Hepatocyte (in vitro differentiated cells): ENCODE measurements around the gene TIAM1. TPM values are rescaled to one million over a fixed set of nuclear protein-coding genes. Genes with fewer than 3 reads are reported as not detected.

ENCODE experiments used
- DNase-seq: peaks from one replicate; pipeline ENCODE4 v3.0.0-alpha.2; 2016; ENCODE audit warnings: low spot score
- H2AFZ ChIP-seq: fragments of 200-600 bp; sonication (generic); 2 replicates; pipeline ENCODE4 v1.6.0; 2016; ENCODE audit warnings: antibody characterized with exemption, mild to moderate bottlenecking
- H3K27ac ChIP-seq: fragments of 200-600 bp; sonication (generic); 2 replicates; pipeline ENCODE4 v1.5.1; 2016; ENCODE audit warnings: mild to moderate bottlenecking
- H3K27me3 ChIP-seq: fragments of 200-600 bp; sonication (generic); 2 replicates; pipeline ENCODE4 v1.6.1; 2016
- H3K36me3 ChIP-seq: fragments of 200-600 bp; sonication (generic); replicated peaks from 2 replicates; pipeline ENCODE4 v1.5.1; 2016; ENCODE audit warnings: low read depth; ENCODE audit not compliant: insufficient read depth
- H3K4me1 ChIP-seq: fragments of 200-600 bp; sonication (generic); 2 replicates; pipeline ENCODE4 v1.5.1; 2016; ENCODE audit warnings: mild to moderate bottlenecking, moderate library complexity; ENCODE audit not compliant: insufficient read depth
- H3K4me2 ChIP-seq: fragments of 200-600 bp; sonication (generic); 2 replicates; pipeline ENCODE4 v1.6.0; 2016
- H3K4me3 ChIP-seq: fragments of 200-600 bp; sonication (generic); 2 replicates; pipeline ENCODE4 v1.5.1; 2016; ENCODE audit warnings: mild to moderate bottlenecking
- H3K79me2 ChIP-seq: fragments of 200-600 bp; sonication (generic); 2 replicates; pipeline ENCODE4 v1.6.0; 2017; ENCODE audit warnings: mild to moderate bottlenecking
- H3K9me2 ChIP-seq: fragments of 200-600 bp; sonication (generic); replicated peaks from 2 replicates; pipeline ENCODE4 v1.6.0; 2017; ENCODE audit warnings: mild to moderate bottlenecking; ENCODE audit not compliant: insufficient read depth
- H3K9me3 ChIP-seq: fragments of 200-600 bp; sonication (generic); 2 replicates; pipeline ENCODE4 v1.5.1; 2016; ENCODE audit warnings: low read depth, mild to moderate bottlenecking
- H4K20me1 ChIP-seq: fragments of 200-600 bp; sonication (generic); 2 replicates; pipeline ENCODE4 v1.6.0; 2016; ENCODE audit warnings: mild to moderate bottlenecking; ENCODE audit not compliant: insufficient read depth, poor library complexity, severe bottlenecking
- EZH2 ChIP-seq: fragments of 200-600 bp; sonication (generic); IDR thresholded peaks from 2 replicates; pipeline ENCODE4 v1.6.1; 2016; ENCODE audit warnings: antibody characterized with exemption, mild to moderate bottlenecking, borderline replicate concordance
- EZH2phosphoT487 ChIP-seq: fragments of 200-600 bp; sonication (generic); IDR thresholded peaks from one replicate; pipeline ENCODE4 v1.6.1; 2018; ENCODE audit warnings: antibody characterized with exemption, mild to moderate bottlenecking, low read depth, moderate library complexity; ENCODE audit not compliant: unreplicated experiment, severe bottlenecking
- WGBS: methylation state at CpG from one replicate; pipeline ENCODE4 v1.1.6; 2016; ENCODE audit warnings: low lambda C conversion rate; ENCODE audit errors: missing lambda C conversion rate; 5-methylcytosine and 5-hydroxymethylcytosine counted together
- polyA plus RNA-seq: library from polyadenylated mRNA; unstranded; fragments of >200 nt; fragmentation: Nextera tagmentation; extraction: Ambion mirVana; gene quantifications from 2 replicates; pipeline ENCODE4 v1.2.1, GENCODE V29; 2016
- total RNA-seq: library from RNA; depleted of rRNA; stranded (reverse); fragments of >200 nt; gene quantifications from 2 replicates; pipeline ENCODE4 v1.2.3, GENCODE V29; 2014
- TF ChIP-seq, protein P1 (sequence below): fragments of 200-600 bp; sonication (generic); IDR thresholded peaks from 2 replicates; pipeline ENCODE4 v1.5.1; 2016; ENCODE audit warnings: antibody characterized with exemption, mild to moderate bottlenecking; ENCODE audit not compliant: poor library complexity

TIAM1 gene
- total and polyA plus RNA-seq, 2 experiments from 2014 or later, result 8.8 TPM

DNA sequence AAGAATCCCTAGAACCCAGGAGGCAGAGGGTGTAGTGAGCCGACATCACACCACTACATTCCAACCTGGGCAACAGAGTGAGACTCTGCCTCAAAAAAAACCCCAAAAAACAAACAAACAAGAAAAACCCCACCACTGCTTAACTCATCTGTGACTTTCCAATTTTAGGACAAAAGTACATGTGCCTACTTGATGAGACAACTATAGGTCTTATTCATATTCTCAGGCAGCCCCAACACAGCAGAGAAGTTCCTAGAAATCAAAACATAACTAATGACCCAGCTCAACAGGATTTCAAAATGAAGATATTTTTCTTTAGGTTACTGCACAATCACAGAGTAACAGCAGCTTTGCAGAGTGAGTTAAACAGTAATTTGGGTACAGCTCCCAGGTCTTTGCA lies 26.4 kb downstream of the TIAM1 start:
- H3K4me2 ChIP-seq, result no peak overlapping the region
- WGBS, result 100% methylated on average over 1 of the region's 1 CpG
- no peaks in the 10 kb centered on the region for H4K20me1 ChIP-seq
- H3K4me1 ChIP-seq, result no peaks in the 10 kb centered on the region
- no peak overlapping the region for H3K27ac ChIP-seq
- no peaks in the 10 kb centered on the region for H3K36me3 ChIP-seq
- no peak overlapping the region for H3K4me3 ChIP-seq
- H3K27me3 ChIP-seq, result no peaks in the 10 kb centered on the region
- DNase-seq, result no peak
- TF ChIP-seq, protein P1, sequence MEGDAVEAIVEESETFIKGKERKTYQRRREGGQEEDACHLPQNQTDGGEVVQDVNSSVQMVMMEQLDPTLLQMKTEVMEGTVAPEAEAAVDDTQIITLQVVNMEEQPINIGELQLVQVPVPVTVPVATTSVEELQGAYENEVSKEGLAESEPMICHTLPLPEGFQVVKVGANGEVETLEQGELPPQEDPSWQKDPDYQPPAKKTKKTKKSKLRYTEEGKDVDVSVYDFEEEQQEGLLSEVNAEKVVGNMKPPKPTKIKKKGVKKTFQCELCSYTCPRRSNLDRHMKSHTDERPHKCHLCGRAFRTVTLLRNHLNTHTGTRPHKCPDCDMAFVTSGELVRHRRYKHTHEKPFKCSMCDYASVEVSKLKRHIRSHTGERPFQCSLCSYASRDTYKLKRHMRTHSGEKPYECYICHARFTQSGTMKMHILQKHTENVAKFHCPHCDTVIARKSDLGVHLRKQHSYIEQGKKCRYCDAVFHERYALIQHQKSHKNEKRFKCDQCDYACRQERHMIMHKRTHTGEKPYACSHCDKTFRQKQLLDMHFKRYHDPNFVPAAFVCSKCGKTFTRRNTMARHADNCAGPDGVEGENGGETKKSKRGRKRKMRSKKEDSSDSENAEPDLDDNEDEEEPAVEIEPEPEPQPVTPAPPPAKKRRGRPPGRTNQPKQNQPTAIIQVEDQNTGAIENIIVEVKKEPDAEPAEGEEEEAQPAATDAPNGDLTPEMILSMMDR, result no peak
- TF ChIP-seq EZH2phosphoT487 (no peak), EZH2 (no peak)
- H2AFZ ChIP-seq, result no peak overlapping the region
- H3K9me3 ChIP-seq, result no peaks in the 10 kb centered on the region
- H3K79me2 ChIP-seq, result no peaks in the 10 kb centered on the region
- no peaks in the 10 kb centered on the region for H3K9me2 ChIP-seq

DNA sequence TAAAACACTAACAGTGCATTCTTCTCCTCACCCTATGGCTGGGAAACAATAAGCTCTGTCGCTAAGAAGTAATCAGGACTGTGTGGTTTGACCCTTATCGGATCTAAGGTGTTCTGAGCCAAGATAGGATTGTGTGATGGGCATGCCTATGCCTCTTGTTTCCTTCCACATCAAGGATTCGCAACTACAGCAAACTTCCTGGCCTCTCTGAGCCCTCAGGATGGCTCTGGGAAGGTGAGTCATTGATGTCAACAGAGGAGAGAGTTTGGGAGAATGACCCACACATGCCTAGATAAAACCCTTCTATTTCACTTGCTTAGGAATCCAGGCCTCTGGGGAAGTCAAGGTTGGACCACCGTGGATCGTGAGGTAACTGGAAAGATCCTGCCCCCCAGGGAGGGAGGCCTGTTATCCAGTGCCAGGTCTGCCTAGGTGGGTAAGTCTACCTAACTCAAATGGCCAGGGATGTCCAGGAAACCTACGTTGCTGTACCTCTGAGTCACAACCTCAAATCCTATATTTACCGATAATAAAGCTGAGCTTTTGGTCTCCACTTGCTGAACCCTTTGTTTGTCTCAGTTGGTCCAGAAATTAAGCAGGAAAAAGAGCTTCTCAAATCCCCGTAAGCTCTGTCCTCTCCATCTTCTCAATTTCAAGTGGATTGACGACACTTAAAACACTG lies 27.4 kb downstream of the TIAM1 start:
- Histone ChIP-seq H3K4me2 (no peak overlapping the region), H4K20me1 (no peaks in the 10 kb centered on the region), H3K27ac (no peak overlapping the region), H3K9me2 (no peaks in the 10 kb centered on the region), H3K36me3 (no peaks in the 10 kb centered on the region), H3K4me1 (no peaks in the 10 kb centered on the region), H3K79me2 (no peaks in the 10 kb centered on the region), H2AFZ (no peak overlapping the region), H3K27me3 (no peaks in the 10 kb centered on the region), H3K4me3 (no peak overlapping the region), H3K9me3 (no peaks in the 10 kb centered on the region)
- no peak for DNase-seq
- 68% methylated on average over 9 of the region's 9 CpGs for WGBS
- TF ChIP-seq, protein P1, result no peak
- TF ChIP-seq EZH2 (no peak), EZH2phosphoT487 (no peak)

DNA sequence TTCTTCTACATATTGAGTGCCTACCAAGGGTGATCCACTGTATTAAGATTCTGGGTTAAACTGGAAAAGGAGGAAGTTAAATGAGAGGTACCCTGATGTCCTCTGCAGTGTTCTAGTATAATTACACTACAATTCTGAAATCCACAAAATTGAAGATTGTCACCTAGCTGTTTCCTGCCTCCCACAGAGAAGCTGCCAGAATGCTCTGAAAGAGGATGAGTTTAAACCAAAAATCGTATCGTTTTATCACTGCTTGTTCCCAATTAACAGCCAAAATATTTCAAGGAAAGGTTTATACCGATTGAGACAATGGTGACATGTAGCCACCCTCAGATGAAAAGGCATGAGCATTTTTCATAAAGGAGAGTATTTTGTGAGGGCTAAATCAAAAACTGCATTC lies 28.0 kb downstream of the TIAM1 start:
- Histone ChIP-seq H3K4me3 (no peak overlapping the region), H3K4me2 (no peak overlapping the region), H3K79me2 (no peaks in the 10 kb centered on the region), H3K36me3 (no peaks in the 10 kb centered on the region), H3K27me3 (no peaks in the 10 kb centered on the region), H3K4me1 (no peaks in the 10 kb centered on the region), H3K9me2 (no peaks in the 10 kb centered on the region), H3K27ac (no peak overlapping the region), H3K9me3 (no peaks in the 10 kb centered on the region), H2AFZ (no peak overlapping the region), H4K20me1 (no peaks in the 10 kb centered on the region)
- WGBS, result 87% methylated on average over 3 of the region's 3 CpGs
- DNase-seq, result no peak
- TF ChIP-seq EZH2 (no peak), EZH2phosphoT487 (no peak)
- TF ChIP-seq, protein P1, result no peak
